Liver (tissue), 9 donors: ENCODE data around the gene CRYGD. TPM values are rescaled to one million over a fixed set of nuclear protein-coding genes. Genes with fewer than 3 reads are reported as not detected.

Source experiments
- DNase-seq: peaks from one replicate; pipeline ENCODE4 v3.0.0-alpha.2; 2017; ENCODE audit warnings: low spot score
- H3K27ac ChIP-seq, 2 donors: one replicate each; pipeline ENCODE4 v1.7.0; 2013; ENCODE audit warnings: inconsistent platforms in 2 of 2, low read length in 2 of 2, control low read depth in 1 of 2, low read depth in 1 of 2, mild to moderate bottlenecking in 1 of 2
- H3K27me3 ChIP-seq, 4 donors: one replicate each; pipeline versions ENCODE4 v1.6.1 to v1.7.0; 2013; ENCODE audit warnings: low read length in 3 of 4, inconsistent platforms in 1 of 4, mild to moderate bottlenecking in 1 of 4, moderate library complexity in 1 of 4; ENCODE audit not compliant: control insufficient read depth in 4 of 4, insufficient read depth in 4 of 4
- H3K36me3 ChIP-seq, 4 donors: one replicate each; pipeline versions ENCODE4 v1.6.1 to v1.7.0; 2013; ENCODE audit warnings: low read length in 3 of 4, mild to moderate bottlenecking in 3 of 4, low read depth in 1 of 4, moderate library complexity in 1 of 4; ENCODE audit not compliant: control insufficient read depth in 4 of 4, insufficient read depth in 3 of 4
- H3K4me1 ChIP-seq, 4 donors: one replicate each; pipeline versions ENCODE4 v1.6.1 to v1.7.0; 2013; ENCODE audit warnings: low read length in 3 of 4, mild to moderate bottlenecking in 3 of 4, moderate library complexity in 1 of 4; ENCODE audit not compliant: control insufficient read depth in 4 of 4, insufficient read depth in 4 of 4
- H3K4me3 ChIP-seq, 3 donors: one replicate each; pipeline versions ENCODE4 v1.6.1 to v1.7.0; 2013; ENCODE audit warnings: low read length in 3 of 3, control low read depth in 1 of 3, low read depth in 1 of 3, mild to moderate bottlenecking in 1 of 3
- H3K9ac ChIP-seq, 2 donors: one replicate each; pipeline ENCODE4 v1.7.0; 2013; ENCODE audit warnings: low read length in 2 of 2, mild to moderate bottlenecking in 2 of 2, moderate library complexity in 2 of 2, control low read depth in 1 of 2, low read depth in 1 of 2
- H3K9me3 ChIP-seq, 4 donors: one replicate each; pipeline versions ENCODE4 v1.6.1 to v1.7.0; 2013; ENCODE audit warnings: low read length in 3 of 4; ENCODE audit not compliant: control insufficient read depth in 4 of 4
- CTCF ChIP-seq: fragments of 150-350 bp; IDR thresholded peaks from 2 replicates; pipeline ENCODE4 v1.5.1; 2017; ENCODE audit warnings: improper control_type of control experiment, low read depth, low read length; ENCODE audit not compliant: missing input control
- FOXA2 ChIP-seq: IDR thresholded peaks from 2 replicates; pipeline ENCODE4 v1.6.1; 2016; ENCODE audit warnings: antibody characterized with exemption
- NR2F2 ChIP-seq: IDR thresholded peaks from 2 replicates; pipeline ENCODE4 v1.6.1; 2016; ENCODE audit warnings: antibody characterized with exemption
- RAD21 ChIP-seq, 2 donors: IDR thresholded peaks; 2 replicates each; pipeline ENCODE4 v1.6.1; 2016; ENCODE audit warnings: antibody characterized with exemption in 2 of 2, mild to moderate bottlenecking in 2 of 2
- YY1 ChIP-seq: IDR thresholded peaks from 2 replicates; pipeline ENCODE4 v1.6.1; 2016; ENCODE audit warnings: antibody characterized with exemption, mild to moderate bottlenecking
- WGBS: extraction: QIAGEN DNeasy Blood & Tissue Kit; methylation state at CpG from one replicate; pipeline ENCODE4 v1.1.7; 2013; 5-methylcytosine and 5-hydroxymethylcytosine counted together
- polyA plus RNA-seq, 2 donors: library from polyadenylated mRNA; stranded (reverse) in 1 of 2; unstranded in 1 of 2; fragments of 200-250 nt in 1 of 2; fragments of >200 nt in 1 of 2; fragmentation: Nextera tagmentation in 1 of 2; extraction: Ambion mirVana in 1 of 2; gene quantifications; one replicate each; pipeline versions ENCODE4 v1.2.1 to v1.2.3, GENCODE V29; 2013 to 2015
- total RNA-seq, 2 donors: library from RNA; depleted of rRNA; stranded (reverse); fragments of >200 nt; gene quantifications; one replicate each; pipeline ENCODE4 v1.2.3, GENCODE V29; 2014
- donor health status: healthy.
- donor health status: healthy.
- donor health status: healthy.
- donor health status: healthy.
- donor health status: healthy.

Gene CRYGD
- total and polyA plus RNA-seq, 4 donors = not detected

- Histone ChIP-seq H3K9ac (no peak overlapping the region), H3K27me3 (no peaks in the 10 kb centered on the region), H3K27ac (no peak overlapping the region), H3K36me3 (no peaks in the 10 kb centered on the region), H3K9me3 (no peaks in the 10 kb centered on the region), H3K4me3 (no peak overlapping the region), H3K4me1 (no peaks in the 10 kb centered on the region)
- TF ChIP-seq FOXA2 = no peak
- TF ChIP-seq YY1 = no peak
- 60% methylated on average over 9 of the region's 9 CpGs for WGBS
- DNase-seq = no peak
Observed at GRCh38 chr2:208074610-208075356, 49.5 kb downstream of the CRYGD start.

DNA sequence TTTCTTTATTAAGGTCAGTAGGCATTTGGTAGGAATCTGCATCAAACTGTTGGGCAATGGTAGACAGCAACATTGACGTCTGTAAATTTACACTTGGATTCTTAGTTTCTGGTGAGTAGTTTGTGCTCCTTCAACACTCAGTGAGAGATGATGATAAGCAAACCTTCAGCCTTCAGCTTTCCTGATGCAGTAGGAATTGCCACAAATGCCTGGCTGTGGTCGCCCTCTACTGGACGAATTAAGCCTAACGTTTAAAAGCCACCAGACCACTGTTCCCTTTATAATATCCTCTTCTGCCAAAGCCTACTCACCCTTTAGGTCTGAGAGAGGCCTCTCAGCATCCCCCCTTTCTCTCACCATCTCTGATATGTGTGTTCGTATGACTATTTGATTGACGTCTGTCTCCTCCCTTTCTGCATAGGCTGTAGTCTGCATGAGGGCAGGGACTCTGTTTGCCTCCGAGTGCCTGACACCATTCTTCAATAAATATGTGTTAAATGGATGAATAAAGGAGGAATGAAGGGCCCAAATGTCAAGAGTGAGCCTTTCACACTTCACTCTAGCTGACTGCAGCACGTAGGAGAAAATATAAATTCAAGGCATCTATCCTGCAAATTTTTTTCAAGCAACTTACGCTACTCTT is 52.0 kb downstream of the CRYGD start:
- no peak overlapping the region for H3K4me3 ChIP-seq
- H3K4me1 ChIP-seq = no peaks in the 10 kb centered on the region
- no peaks in the 10 kb centered on the region for H3K27me3 ChIP-seq
- 25% methylated on average over 9 of the region's 9 CpGs for whole genome bisulfite sequencing
- H3K27ac ChIP-seq = no peak overlapping the region
- DNase-seq = peak; percentile 71
- peak; percentile 79 for TF ChIP-seq CTCF
- TF ChIP-seq RAD21 (IDR thresholded peaks at IDR 0.05) = peak; percentile 94 to 96
- TF ChIP-seq NR2F2 = no peak
- no peaks in the 10 kb centered on the region for H3K36me3 ChIP-seq
- no peaks in the 10 kb centered on the region for H3K9me3 ChIP-seq
- no peak overlapping the region for H3K9ac ChIP-seq

Other genes with a start within 250 kb of the CRYGD start
- 10 to 100 TPM in 1 of 2 donors, 1 to 10 TPM in 1; 5.5 to 18.3 TPM for gene PLEKHM3, start 99.0 kb downstream of the CRYGD start, total RNA-seq
- gene PLEKHM3, start 99.0 kb downstream of the CRYGD start, polyA plus RNA-seq = 1 to 10 TPM; 3.0 to 5.5 TPM
- not detected for gene CRYGC, start 5.3 kb upstream of the CRYGD start, total RNA-seq
- not detected for gene CRYGC, start 5.3 kb upstream of the CRYGD start, polyA plus RNA-seq
- not detected for gene CRYGB, start 21.6 kb upstream of the CRYGD start, total RNA-seq
- gene CRYGB, start 21.6 kb upstream of the CRYGD start, polyA plus RNA-seq = not detected
- not detected for gene CRYGA, start 39.1 kb upstream of the CRYGD start, total RNA-seq
- gene CRYGA, start 39.1 kb upstream of the CRYGD start, polyA plus RNA-seq = not detected
- gene C2orf80, start 65.5 kb upstream of the CRYGD start, total RNA-seq = not detected
- not detected for gene C2orf80, start 65.5 kb upstream of the CRYGD start, polyA plus RNA-seq
- gene IDH1, start 130.5 kb upstream of the CRYGD start, total RNA-seq = 100 to 1,000 TPM; 144 to 188 TPM
- gene IDH1, start 130.5 kb upstream of the CRYGD start, polyA plus RNA-seq = 100 to 1,000 TPM; 134 to 140 TPM
- 10 to 100 TPM; 14.0 to 23.1 TPM for gene PIKFYVE, start 141.7 kb upstream of the CRYGD start, total RNA-seq
- gene PIKFYVE, start 141.7 kb upstream of the CRYGD start, polyA plus RNA-seq = 1 to 10 TPM; 3.5 to 4.2 TPM